Immature natural killer cell (primary cell): ENCODE data around the gene SKAP2. TPM values are rescaled to one million over a fixed set of nuclear protein-coding genes. Genes with fewer than 3 reads are reported as not detected.

ENCODE experiments used
- DNase-seq, 3 donors: peaks; one replicate each; pipeline ENCODE4 v3.0.0; 2022; ENCODE audit warnings: mixed read lengths in 1 of 3
- H3K27ac Mint-ChIP-seq, 6 donors: one replicate each; pipeline ENCODE4 v1.8.0; 2020; ENCODE audit warnings: mixed read lengths in 6 of 6, mild to moderate bottlenecking in 5 of 6, inconsistent platforms in 4 of 6, moderate library complexity in 3 of 6
- H3K27me3 Mint-ChIP-seq, 3 donors: one replicate each; pipeline ENCODE4 v1.8.0; 2020 to 2021; ENCODE audit warnings: low read depth in 3 of 3, mild to moderate bottlenecking in 3 of 3, mixed read lengths in 3 of 3, moderate library complexity in 3 of 3, inconsistent platforms in 1 of 3
- H3K36me3 Mint-ChIP-seq, 3 donors: one replicate each; pipeline ENCODE4 v1.8.0; 2020; ENCODE audit warnings: mixed read lengths in 3 of 3, inconsistent platforms in 2 of 3, mild to moderate bottlenecking in 2 of 3
- H3K4me1 Mint-ChIP-seq, 2 donors: one replicate each; pipeline ENCODE4 v1.8.0; 2020; ENCODE audit warnings: inconsistent platforms in 2 of 2, mild to moderate bottlenecking in 2 of 2, mixed read lengths in 2 of 2, moderate library complexity in 1 of 2
- H3K4me3 Mint-ChIP-seq, 5 donors: one replicate each; pipeline ENCODE4 v1.8.0; 2020; ENCODE audit warnings: mild to moderate bottlenecking in 5 of 5, mixed read lengths in 5 of 5, inconsistent platforms in 3 of 5, moderate library complexity in 3 of 5
- H3K9me3 Mint-ChIP-seq, 6 donors: one replicate each; pipeline ENCODE4 v1.8.0; 2020; ENCODE audit warnings: mild to moderate bottlenecking in 6 of 6, mixed read lengths in 6 of 6, inconsistent platforms in 4 of 6, moderate library complexity in 3 of 6
- polyA plus RNA-seq, 3 donors: library from polyadenylated mRNA; unstranded; fragments of 300-500 nt; fragmentation: Illumina TruSeq; gene quantifications; one replicate each; pipeline ENCODE4 v1.2.3, GENCODE V29; 2021

Gene SKAP2
- polyA plus RNA-seq, 3 donors from 2014 or later: 66.9 to 115 (median 80.3) TPM

DNA sequence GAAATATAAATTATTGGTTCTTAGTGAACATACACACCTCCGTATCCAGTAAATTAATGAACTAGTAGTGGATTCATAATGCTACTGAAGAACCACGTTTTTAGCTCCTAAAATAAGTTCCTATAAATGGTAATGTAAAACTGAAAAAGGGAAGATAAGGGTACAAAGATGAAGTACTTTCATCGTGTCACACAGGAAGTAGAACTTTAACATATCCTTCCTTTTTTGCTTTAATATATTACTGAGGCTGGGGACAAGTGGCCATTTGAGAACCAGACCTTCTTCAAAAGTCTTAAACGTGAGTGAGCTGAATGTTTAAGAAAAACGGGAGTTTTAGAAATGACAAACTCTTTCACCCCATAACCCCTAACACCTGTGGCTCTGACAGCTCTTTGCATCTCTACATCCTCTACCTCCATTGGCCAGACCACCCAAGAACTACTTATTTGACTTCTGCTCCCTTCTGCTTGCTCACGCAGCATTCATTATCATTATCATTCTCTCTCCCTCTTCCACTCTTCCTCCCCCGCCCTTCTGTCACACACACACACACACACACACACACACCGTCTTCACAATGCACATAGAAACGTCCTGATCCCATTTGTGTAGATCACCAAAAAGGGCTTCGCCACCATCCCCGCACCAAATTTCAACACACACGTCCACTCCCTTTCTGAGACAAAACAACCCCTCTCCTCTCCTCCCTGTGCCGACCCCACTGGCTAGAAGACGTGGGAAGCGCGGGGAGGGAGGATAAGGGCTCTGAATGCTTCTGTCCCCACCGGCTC, 677 bp downstream of the SKAP2 start:
- peak overlapping the region; percentile 93 to 99 (median 98) for H3K27ac Mint-ChIP-seq
- peak in 2 of 3 donors; percentile 45 to 54 for DNase-seq
- peaks cover 0 to 2% (median 0%) of the 10 kb centered on the region in 6 donors for H3K9me3 Mint-ChIP-seq
- peaks cover 5 to 13% (median 13%) of the 10 kb centered on the region in 3 donors for H3K27me3 Mint-ChIP-seq
- H3K4me1 Mint-ChIP-seq: peaks cover 31 to 50% of the 10 kb centered on the region in 2 donors
- peak overlapping the region; percentile 88 to 99 (median 99) for H3K4me3 Mint-ChIP-seq
- no peaks in the 10 kb centered on the region for H3K36me3 Mint-ChIP-seq

DNA sequence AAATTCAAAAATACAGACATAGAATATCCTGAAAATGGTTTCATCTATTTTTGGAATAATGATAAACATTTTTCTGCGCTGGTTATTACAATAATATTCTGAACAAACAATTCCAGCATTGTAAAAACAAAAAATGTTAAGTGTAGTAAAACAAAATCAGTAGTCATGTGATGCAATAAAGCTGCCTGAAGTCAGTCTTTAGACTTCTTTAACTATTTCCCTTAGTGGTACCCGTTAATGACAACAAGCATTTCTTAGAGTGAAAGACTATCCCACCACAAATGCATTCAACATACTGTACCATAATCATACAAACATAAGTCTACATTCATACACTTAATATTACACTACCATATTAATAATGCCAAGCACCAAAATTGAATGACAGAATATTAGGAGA, 1.6 kb downstream of the SKAP2 start:
- H3K4me3 Mint-ChIP-seq: peak overlapping the region in 3 of 5 donors; percentile 92 to 99 (median 99)
- DNase-seq: no peak
- H3K27ac Mint-ChIP-seq: peak overlapping the region; percentile 81 to 99 (median 98)
- H3K9me3 Mint-ChIP-seq: peaks cover 0 to 1% (median 0%) of the 10 kb centered on the region in 6 donors
- peaks cover 5 to 13% (median 13%) of the 10 kb centered on the region in 3 donors for H3K27me3 Mint-ChIP-seq
- H3K4me1 Mint-ChIP-seq: peaks cover 40 to 59% of the 10 kb centered on the region in 2 donors
- no peaks in the 10 kb centered on the region for H3K36me3 Mint-ChIP-seq

DNA sequence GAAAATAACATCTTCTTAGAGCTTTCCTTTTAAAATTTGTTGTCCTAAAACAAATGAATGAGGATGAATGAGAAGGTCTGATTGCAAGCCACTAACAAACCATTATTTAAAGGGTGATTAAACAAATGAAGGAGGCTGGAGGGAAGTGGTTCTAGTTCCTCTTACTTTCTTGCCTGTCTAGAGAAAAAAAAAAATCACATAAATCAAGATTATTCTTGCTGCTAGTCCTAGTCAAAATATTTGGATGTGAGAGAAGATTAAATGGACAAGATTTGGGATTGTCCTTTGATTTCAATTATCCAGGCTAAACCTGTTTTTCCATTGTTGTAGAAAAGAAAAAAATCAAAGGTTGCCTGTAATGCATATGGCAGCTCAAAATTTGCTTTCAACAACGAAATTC, 3.3 kb downstream of the SKAP2 start:
- no peak for DNase-seq
- Mint-ChIP-seq H3K27me3 (peaks cover 11 to 18% (median 12%) of the 10 kb centered on the region in 3 donors), H3K4me1 (peaks cover 56 to 77% of the 10 kb centered on the region in 2 donors), H3K9me3 (no peaks in the 10 kb centered on the region), H3K27ac (peak overlapping the region in 1 of 6 donors; percentile 6), H3K4me3 (no peak overlapping the region), H3K36me3 (no peaks in the 10 kb centered on the region)

DNA sequence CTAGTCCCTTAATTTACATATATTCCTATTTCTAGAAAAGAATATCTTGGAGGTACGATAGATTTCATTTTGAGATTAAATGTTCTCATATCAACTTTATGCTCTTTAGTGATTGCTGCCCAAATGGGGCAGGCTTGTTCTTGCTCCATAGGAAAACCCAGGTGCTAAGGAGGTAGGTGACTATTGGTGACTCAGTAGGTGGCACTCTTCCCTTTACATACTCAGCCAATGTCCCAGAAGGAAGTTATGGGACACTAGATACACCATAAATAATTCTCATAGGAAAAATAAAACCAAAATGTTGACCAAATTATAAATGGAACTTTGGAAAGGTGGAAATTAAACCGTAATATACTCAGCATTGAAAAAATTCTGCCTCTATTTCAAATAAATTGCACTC, 4.0 kb downstream of the SKAP2 start:
- Mint-ChIP-seq H3K9me3 (no peaks in the 10 kb centered on the region), H3K4me3 (no peak overlapping the region), H3K27ac (peak overlapping the region in 1 of 6 donors; percentile 7), H3K4me1 (peaks cover 52 to 75% of the 10 kb centered on the region in 2 donors), H3K27me3 (peaks cover 9 to 18% (median 12%) of the 10 kb centered on the region in 3 donors), H3K36me3 (no peaks in the 10 kb centered on the region)
- no peak for DNase-seq

DNA sequence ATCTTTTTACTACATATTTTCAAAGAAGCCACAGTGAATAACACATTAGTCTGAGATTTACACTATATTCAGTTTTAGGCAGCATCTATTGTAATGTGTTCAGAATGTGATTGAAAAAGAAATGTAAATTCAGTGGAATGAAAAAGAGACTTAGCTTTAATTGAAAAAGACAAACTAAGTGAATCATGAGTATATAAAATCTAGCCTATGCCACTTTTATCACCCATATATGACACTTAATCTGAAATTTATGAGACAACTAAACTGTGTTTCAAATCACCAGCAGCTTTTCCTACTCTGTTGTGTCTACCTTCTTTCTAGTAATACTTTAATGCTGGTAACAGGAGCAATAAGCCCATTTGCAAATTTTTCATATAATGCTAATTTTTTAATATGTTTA, 4.7 kb downstream of the SKAP2 start:
- Mint-ChIP-seq H3K9me3 (no peaks in the 10 kb centered on the region), H3K27me3 (peaks cover 6 to 14% (median 9%) of the 10 kb centered on the region in 3 donors), H3K4me3 (no peak overlapping the region), H3K36me3 (no peaks in the 10 kb centered on the region), H3K4me1 (peaks cover 46 to 72% of the 10 kb centered on the region in 2 donors), H3K27ac (peak overlapping the region in 3 of 6 donors; percentile 87 to 90 (median 88))
- no peak for DNase-seq

DNA sequence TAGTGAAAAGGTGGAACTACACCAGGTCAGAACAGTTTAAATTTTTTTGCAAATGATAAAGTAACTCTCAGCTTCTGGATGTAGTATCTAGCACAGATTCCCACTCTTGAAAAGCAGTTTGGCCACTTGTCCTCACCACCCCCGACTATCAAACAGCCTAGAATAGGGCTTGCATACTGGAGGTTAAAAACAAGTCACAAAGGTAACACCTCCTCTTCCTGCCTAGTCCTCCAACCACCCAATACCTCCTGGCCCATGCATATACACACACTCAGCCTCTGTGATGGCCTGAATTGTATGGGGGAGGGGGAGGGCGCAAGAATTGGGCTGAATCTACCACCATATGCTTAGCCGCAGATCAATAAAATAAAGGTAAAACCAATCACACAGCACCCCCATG, 5.7 kb downstream of the SKAP2 start:
- Mint-ChIP-seq H3K9me3 (no peaks in the 10 kb centered on the region), H3K27me3 (peaks cover 0 to 7% (median 5%) of the 10 kb centered on the region in 3 donors), H3K4me1 (peaks cover 40 to 62% of the 10 kb centered on the region in 2 donors), H3K27ac (peak overlapping the region; percentile 76 to 90 (median 86)), H3K36me3 (peaks cover 1% of the 10 kb centered on the region in 3 donors), H3K4me3 (peak overlapping the region; percentile 70 to 94 (median 88))
- peak; percentile 22 to 33 (median 24) for DNase-seq

DNA sequence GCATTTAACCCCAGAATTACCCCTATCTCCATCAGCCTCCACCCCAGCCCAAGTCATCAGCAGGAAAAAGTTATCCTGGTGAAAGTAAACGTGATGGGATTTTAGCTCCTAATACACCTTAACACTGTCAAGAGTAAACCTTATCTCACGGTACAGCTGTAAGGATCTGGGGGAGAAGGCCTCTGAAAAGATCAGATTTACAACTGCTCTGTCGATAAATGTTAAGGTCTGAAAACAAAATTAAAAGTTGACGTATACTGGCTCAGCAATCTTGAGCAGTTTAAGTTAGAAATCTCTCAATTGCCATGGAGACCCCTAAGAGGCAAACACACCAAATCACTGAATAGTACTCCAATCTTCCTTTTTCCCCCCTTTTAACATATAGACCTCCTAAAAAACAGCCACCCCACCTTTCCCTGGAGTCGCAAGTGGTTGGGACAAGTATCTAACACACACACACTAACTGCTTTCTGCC, 6.1 kb downstream of the SKAP2 start:
- H3K27ac Mint-ChIP-seq: peak overlapping the region; percentile 76 to 90 (median 88)
- H3K4me3 Mint-ChIP-seq: peak overlapping the region; percentile 70 to 94 (median 88)
- H3K36me3 Mint-ChIP-seq: peaks cover 3 to 4% (median 3%) of the 10 kb centered on the region in 3 donors
- H3K4me1 Mint-ChIP-seq: peaks cover 37 to 57% of the 10 kb centered on the region in 2 donors
- DNase-seq: no peak
- no peaks in the 10 kb centered on the region for H3K9me3 Mint-ChIP-seq
- H3K27me3 Mint-ChIP-seq: peaks cover 0 to 7% (median 5%) of the 10 kb centered on the region in 3 donors

DNA sequence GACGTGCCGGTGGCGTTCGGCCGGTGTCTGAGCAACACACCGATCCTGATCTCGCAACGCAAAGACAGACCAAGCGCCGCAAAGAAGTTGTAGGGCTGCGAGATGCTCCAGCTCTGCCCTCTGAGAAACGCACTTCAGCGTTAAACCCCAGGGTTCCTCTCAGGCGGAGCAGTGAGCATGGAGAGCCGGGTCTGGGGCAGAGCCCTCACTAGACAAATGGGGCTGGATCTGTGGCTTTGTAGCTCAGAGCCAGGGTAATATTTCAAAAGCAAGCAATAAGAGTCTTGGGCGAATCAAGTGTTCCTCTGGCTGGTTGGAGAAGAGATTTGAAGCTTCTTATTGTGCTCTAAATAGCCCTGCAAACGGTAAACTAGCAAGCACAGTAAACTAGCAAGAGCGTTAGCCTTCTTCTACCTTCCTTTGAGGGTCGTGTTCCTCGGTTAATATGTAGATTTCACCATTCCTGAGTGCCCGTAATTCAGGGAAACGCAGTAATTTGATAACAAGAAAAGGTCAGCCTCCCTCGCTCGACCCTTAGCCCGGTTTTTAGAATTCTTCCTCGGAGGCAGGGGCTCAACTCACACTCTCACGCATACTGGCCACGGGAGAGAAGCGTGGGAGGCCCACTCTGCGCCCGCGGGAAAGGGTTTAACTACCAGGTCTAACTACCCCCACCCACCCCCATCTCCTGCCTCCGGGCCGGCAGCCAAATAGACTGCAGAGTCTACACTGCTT, 6.7 kb downstream of the SKAP2 start:
- Mint-ChIP-seq H3K27me3 (peaks cover 0 to 7% (median 5%) of the 10 kb centered on the region in 3 donors), H3K27ac (peak overlapping the region; percentile 76 to 90 (median 88)), H3K4me1 (peaks cover 34 to 51% of the 10 kb centered on the region in 2 donors), H3K36me3 (peaks cover 3 to 6% (median 4%) of the 10 kb centered on the region in 3 donors), H3K4me3 (peak overlapping the region; percentile 70 to 94 (median 88)), H3K9me3 (no peaks in the 10 kb centered on the region)
- peak; percentile 29 to 37 (median 33) for DNase-seq

DNA sequence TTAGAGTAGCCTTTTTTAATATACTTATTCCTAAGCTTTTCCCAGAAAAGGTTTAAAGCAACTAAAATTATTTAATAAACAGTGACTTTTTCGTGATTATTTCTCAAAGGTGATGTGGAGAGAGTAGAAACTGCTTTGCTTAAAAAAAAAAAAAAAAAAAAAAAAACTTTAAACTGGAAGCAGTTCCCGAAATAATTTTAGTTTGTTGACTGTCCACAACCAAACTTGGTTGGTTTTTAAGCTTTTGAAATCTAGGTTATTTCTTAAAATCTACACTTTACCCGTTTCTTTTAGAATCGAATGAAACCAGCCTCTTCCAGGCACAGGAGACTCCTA, 7.3 kb downstream of the SKAP2 start:
- H3K4me3 Mint-ChIP-seq: peak overlapping the region; percentile 70 to 94 (median 88)
- H3K4me1 Mint-ChIP-seq: peaks cover 34 to 46% of the 10 kb centered on the region in 2 donors
- DNase-seq: no peak
- H3K27ac Mint-ChIP-seq: peak overlapping the region; percentile 76 to 90 (median 88)
- peaks cover 3 to 6% (median 4%) of the 10 kb centered on the region in 3 donors for H3K36me3 Mint-ChIP-seq
- no peaks in the 10 kb centered on the region for H3K9me3 Mint-ChIP-seq
- H3K27me3 Mint-ChIP-seq: peaks cover 0 to 7% (median 5%) of the 10 kb centered on the region in 3 donors

DNA sequence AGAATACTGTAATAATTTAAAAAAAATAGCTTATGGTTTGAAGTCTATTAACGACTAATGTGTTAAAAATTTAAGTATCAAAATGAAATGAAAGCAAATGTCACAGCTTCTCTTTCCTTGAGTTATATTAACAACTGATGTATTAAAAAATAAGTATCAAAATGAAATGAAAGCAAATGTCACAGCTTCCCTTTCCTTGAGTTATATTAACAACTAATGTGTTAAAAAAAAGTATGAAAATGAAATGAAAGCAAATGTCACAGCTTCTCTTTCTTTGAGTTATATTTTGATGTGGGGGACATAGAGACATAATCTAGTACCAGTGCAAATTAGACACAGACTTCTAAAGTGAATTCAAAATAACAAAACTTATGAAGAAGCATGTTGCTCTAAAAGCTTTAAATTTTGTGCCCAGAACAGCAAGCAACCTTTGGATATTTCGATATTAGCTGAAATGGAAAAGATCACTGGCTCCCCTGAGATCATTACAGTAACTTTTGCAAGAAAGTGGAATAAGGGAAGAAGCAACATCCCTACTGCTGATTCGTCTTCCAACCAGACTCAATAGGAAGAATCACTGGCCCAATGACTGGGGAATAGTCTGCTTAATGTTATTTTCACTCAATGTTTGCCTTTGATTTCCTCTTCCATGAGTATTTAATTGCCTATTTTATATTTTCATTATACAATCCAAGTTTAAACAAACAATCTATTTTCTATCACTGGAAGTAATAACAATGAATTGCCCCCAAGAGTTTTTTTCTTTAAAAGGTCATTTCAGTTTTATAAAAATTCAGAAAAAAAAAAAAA, 8.0 kb downstream of the SKAP2 start:
- H3K36me3 Mint-ChIP-seq: peaks cover 3 to 6% (median 4%) of the 10 kb centered on the region in 3 donors

DNA sequence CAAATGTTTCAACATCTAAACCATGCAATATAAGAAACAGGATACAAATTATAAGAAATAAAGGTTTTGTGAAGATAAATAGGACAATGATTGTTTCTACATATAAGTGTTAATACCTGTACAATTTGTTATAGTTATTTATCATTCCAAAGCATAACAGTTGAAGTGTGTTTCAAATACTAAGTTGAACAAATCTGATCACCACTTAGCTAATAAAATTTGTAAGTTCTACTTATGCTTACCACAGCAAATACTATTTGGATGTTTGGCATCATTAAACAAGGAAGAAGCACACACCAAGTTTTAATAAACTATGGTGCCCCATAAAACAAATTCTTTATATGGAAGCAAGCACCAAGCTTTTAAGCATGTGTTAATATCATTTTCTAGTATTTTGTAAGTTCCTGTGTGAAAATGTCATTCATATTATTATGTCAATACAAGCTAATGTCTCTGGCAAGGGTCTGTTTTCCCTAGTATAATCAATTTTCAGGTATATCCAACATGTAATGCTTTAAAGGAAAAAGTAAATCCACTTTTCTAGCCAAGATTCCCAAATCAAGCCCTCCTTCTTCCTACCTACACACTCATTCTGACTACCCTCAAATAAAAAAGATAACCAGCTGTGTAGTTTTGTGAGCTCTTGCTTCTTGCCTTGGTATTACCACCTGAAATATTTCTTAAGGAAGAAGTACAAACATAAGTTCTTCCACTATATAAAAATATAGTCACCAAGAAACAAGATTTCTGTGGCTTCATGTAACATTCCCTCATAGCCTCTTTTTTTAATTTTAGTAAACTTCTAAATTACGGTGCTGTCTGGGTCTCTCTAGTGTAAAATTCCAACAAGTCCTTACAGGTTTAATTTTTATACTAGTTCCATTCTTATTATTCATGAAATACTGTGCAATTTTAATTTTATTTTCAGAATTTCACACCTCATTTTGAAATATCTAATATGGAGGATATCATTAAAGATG, 9.2 kb downstream of the SKAP2 start:
- H3K4me3 Mint-ChIP-seq: no peak overlapping the region
- H3K27me3 Mint-ChIP-seq: peaks cover 0 to 7% (median 6%) of the 10 kb centered on the region in 3 donors
- peaks cover 4 to 9% (median 8%) of the 10 kb centered on the region in 3 donors for H3K36me3 Mint-ChIP-seq
- no peak overlapping the region for H3K27ac Mint-ChIP-seq
- H3K9me3 Mint-ChIP-seq: no peaks in the 10 kb centered on the region
- DNase-seq: no peak
- peaks cover 34 to 42% of the 10 kb centered on the region in 2 donors for H3K4me1 Mint-ChIP-seq

More for the DNA sequence above, 8.0 kb downstream of the SKAP2 start:
- H3K9me3 Mint-ChIP-seq: no peaks in the 10 kb centered on the region
- H3K4me1 Mint-ChIP-seq: peaks cover 34 to 42% of the 10 kb centered on the region in 2 donors
- peak overlapping the region in 5 of 6 donors; percentile 11 to 88 (median 76) for H3K27ac Mint-ChIP-seq
- DNase-seq: no peak
- H3K27me3 Mint-ChIP-seq: peaks cover 0 to 7% (median 5%) of the 10 kb centered on the region in 3 donors
- H3K4me3 Mint-ChIP-seq: peak overlapping the region; percentile 60 to 88 (median 71)

DNA sequence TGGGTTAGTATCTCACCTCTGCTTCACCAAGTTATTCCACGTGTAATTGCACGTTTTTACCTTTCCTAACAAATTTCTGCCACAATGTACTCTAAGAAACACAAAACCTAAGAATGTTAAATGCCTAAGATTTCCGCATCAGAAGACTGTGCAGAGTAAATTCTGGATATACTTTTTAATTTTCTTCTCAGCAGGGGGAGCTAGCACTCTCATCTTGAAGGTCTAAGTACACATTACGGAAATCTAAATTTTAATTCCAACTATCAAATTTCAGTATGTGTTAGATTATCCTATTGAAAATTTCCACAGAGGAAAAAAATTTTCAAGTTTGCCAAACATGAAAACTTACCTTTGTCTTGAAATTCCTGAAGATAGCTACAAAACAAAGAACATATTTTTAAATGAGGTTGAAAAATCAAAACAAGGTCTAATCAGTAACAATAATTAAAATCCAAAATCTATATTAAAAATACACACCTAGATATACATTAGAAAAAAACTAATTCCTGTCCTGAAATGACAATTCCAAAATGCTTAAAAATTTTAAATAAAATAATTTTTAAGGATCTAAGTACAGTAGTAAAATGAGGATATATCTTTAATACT, 10.5 kb downstream of the SKAP2 start:
- Mint-ChIP-seq H3K36me3 (peaks cover 7 to 11% (median 9%) of the 10 kb centered on the region in 3 donors), H3K27ac (peak overlapping the region in 1 of 6 donors; percentile 32), H3K27me3 (peaks cover 0 to 8% (median 7%) of the 10 kb centered on the region in 3 donors), H3K9me3 (no peaks in the 10 kb centered on the region), H3K4me3 (no peak overlapping the region), H3K4me1 (peaks cover 29 to 35% of the 10 kb centered on the region in 2 donors)
- peak in 2 of 3 donors; percentile 38 to 40 for DNase-seq
